Right atrium auricular region (tissue), 2 donors: Measurements from ENCODE around the gene CUBN. TPM values are rescaled to one million over a fixed set of nuclear protein-coding genes. Genes with fewer than 3 reads are reported as not detected.

Source experiments
- DNase-seq: peaks from one replicate; pipeline ENCODE4 v3.0.0-alpha.2; 2019; ENCODE audit warnings: low spot score
- H3K27ac ChIP-seq, 2 donors: fragments of 200-600 bp; sonication (generic); 1 replicate in 1 of 2; 2 replicates in 1 of 2; pipeline ENCODE4 v1.5.1; 2016 to 2019
- H3K27me3 ChIP-seq, 2 donors: fragments of 200-600 bp; sonication (generic); one replicate each; pipeline versions ENCODE4 v1.5.1 to v1.6.0; 2017 to 2019
- H3K36me3 ChIP-seq: fragments of 200-600 bp; sonication (generic); one replicate; pipeline ENCODE4 v1.5.1; 2016
- H3K4me1 ChIP-seq, 2 donors: fragments of 200-600 bp; sonication (generic); one replicate each; pipeline versions ENCODE4 v1.5.1 to v1.6.0; 2017 to 2019
- H3K4me3 ChIP-seq, 2 donors: fragments of 200-600 bp; sonication (generic); 1 replicate in 1 of 2; 2 replicates in 1 of 2; pipeline ENCODE4 v1.5.1; 2017 to 2019; ENCODE audit warnings: mild to moderate bottlenecking in 1 of 2, moderate library complexity in 1 of 2
- H3K9me3 ChIP-seq, 2 donors: fragments of 200-600 bp; sonication (generic); one replicate each; pipeline ENCODE4 v1.5.1; 2019
- total RNA-seq, 2 donors: library from RNA; depleted of rRNA; stranded (reverse); fragments of >200 nt; gene quantifications; one replicate each; pipeline ENCODE4 v1.1.0, GENCODE V29; 2016
- TF ChIP-seq, protein P1 (sequence below), 2 donors: fragments of 200-600 bp; sonication (generic); IDR thresholded peaks; one replicate each; pipeline ENCODE4 v1.5.1; 2019; ENCODE audit warnings: antibody characterized with exemption in 2 of 2

Gene CUBN
- total RNA-seq, 2 donors from 2014 or later: 0.15 to 0.94 TPM

DNA sequence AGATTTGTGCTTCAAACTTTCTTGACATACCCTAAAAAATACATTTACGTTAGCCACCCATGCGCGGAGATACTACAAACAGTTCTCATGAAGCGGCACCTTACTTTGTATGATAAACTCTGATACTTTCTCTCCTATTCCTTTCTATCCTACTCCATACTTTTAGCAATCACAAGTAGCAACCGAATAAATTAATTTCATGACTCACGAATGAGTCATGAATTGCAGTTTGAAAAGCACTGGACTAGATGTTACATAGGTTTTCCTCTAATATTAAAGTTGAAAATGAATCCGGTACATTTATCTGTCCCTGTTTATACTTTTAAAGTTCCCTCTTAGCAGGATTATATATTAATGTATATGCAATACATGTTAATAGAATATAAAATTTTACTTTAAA, 67.6 kb downstream of the CUBN start:
- H3K27ac ChIP-seq: peak overlapping the region in 1 of 2 donors; percentile 56
- no peaks in the 10 kb centered on the region for H3K36me3 ChIP-seq
- no peak for DNase-seq
- H3K27me3 ChIP-seq: no peaks in the 10 kb centered on the region
- peaks cover 0 to 5% of the 10 kb centered on the region in 2 donors for H3K4me1 ChIP-seq
- TF ChIP-seq, protein P1, sequence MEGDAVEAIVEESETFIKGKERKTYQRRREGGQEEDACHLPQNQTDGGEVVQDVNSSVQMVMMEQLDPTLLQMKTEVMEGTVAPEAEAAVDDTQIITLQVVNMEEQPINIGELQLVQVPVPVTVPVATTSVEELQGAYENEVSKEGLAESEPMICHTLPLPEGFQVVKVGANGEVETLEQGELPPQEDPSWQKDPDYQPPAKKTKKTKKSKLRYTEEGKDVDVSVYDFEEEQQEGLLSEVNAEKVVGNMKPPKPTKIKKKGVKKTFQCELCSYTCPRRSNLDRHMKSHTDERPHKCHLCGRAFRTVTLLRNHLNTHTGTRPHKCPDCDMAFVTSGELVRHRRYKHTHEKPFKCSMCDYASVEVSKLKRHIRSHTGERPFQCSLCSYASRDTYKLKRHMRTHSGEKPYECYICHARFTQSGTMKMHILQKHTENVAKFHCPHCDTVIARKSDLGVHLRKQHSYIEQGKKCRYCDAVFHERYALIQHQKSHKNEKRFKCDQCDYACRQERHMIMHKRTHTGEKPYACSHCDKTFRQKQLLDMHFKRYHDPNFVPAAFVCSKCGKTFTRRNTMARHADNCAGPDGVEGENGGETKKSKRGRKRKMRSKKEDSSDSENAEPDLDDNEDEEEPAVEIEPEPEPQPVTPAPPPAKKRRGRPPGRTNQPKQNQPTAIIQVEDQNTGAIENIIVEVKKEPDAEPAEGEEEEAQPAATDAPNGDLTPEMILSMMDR (IDR thresholded peaks at IDR 0.05): no peak
- no peak overlapping the region for H3K4me3 ChIP-seq
- H3K9me3 ChIP-seq: no peaks in the 10 kb centered on the region

DNA sequence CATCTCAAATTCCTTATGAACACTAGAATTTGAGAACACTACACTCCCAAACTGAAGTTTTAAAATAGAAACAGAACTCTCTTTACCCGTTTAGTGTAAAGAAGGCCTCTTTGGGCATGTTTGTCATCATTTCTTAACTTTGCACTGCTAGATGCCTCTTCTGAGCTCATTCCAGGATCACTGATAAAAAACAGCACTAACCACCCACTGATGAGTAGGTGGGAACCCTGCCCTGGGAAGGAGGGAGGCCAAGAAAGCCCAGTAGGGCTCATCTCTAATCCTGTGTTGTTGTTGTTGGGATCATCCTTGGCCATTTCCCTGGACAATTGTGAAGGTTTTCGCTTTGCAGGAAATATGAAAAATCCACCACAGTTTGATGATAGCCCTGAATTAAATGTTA, 68.2 kb downstream of the CUBN start:
- no peak overlapping the region for H3K4me3 ChIP-seq
- TF ChIP-seq, protein P1 (IDR thresholded peaks at IDR 0.05): no peak
- no peak for DNase-seq
- no peaks in the 10 kb centered on the region for H3K27me3 ChIP-seq
- H3K4me1 ChIP-seq: peaks cover 0 to 5% of the 10 kb centered on the region in 2 donors
- no peak overlapping the region for H3K27ac ChIP-seq
- no peaks in the 10 kb centered on the region for H3K9me3 ChIP-seq
- H3K36me3 ChIP-seq: no peaks in the 10 kb centered on the region

DNA sequence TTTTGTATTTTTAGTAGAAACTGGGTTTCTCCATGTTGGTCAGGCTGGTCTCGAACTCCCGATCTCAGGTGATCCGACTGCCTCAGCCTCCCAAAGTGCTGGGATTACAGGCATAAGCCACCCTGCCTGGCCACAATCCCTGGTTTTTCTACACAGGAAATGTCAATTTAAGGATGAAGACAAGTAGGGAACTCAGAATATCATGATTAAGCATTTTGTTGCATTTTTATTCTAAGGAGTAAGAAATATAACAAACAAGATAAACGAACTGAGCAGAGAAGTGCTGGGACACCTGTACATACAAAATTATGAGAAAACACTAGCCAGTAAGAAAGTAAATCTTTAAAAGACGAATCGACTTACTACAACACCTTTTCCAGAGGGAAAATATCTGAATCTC, 69.3 kb downstream of the CUBN start:
- no peak overlapping the region for H3K4me3 ChIP-seq
- TF ChIP-seq, protein P1 (IDR thresholded peaks at IDR 0.05): no peak
- no peaks in the 10 kb centered on the region for H3K9me3 ChIP-seq
- peaks cover 0 to 5% of the 10 kb centered on the region in 2 donors for H3K4me1 ChIP-seq
- H3K27ac ChIP-seq: no peak overlapping the region
- no peaks in the 10 kb centered on the region for H3K36me3 ChIP-seq
- no peaks in the 10 kb centered on the region for H3K27me3 ChIP-seq
- DNase-seq: no peak

DNA sequence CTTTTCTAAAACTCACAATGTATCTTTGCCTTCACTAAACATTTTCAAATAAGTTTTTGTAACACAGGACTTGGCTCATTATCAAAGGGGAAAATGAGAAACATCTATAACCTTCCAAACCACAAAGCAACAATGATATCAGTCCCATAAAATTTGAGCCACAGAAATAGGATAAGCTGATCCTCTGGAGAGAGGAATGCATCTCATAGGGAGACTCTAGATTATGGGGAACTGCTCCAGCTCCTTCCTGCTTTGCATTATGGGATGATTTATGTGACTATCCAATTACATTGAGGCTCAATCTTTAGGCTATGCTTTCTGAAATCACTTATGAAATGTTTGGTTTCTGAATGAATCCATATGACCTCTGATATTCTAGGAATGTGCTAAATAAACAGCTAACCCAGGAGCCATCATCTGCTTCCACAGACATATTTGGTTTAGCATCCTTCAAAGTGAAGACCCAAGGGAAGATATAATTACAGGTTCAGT, 70.4 kb downstream of the CUBN start:
- no peak overlapping the region for H3K27ac ChIP-seq
- TF ChIP-seq, protein P1 (IDR thresholded peaks at IDR 0.05): no peak
- no peaks in the 10 kb centered on the region for H3K9me3 ChIP-seq
- peaks cover 0 to 5% of the 10 kb centered on the region in 2 donors for H3K4me1 ChIP-seq
- no peak overlapping the region for H3K4me3 ChIP-seq
- no peaks in the 10 kb centered on the region for H3K36me3 ChIP-seq
- DNase-seq: no peak
- H3K27me3 ChIP-seq: no peaks in the 10 kb centered on the region

DNA sequence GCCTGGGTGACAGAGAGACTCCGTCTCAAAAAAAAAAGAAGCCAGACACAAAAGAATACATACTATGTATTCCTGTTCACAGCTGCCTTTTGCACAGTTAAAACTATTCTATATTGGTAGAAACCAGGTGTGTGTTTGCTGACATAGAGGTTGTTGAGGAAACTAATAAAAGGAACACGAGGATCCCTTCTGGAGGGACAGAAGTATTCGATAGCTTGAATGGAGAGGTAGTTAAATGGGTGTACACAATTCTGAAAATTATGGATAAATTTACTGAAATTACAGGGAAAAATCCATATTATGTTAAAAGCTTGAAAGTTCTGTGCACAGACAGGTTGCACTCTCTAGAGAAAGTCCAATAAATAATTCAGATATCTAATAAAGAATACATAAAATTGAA, 71.5 kb downstream of the CUBN start:
- Histone ChIP-seq H3K27me3 (no peaks in the 10 kb centered on the region), H3K9me3 (no peaks in the 10 kb centered on the region), H3K4me1 (peaks cover 0 to 4% of the 10 kb centered on the region in 2 donors), H3K36me3 (no peaks in the 10 kb centered on the region), H3K27ac (no peak overlapping the region), H3K4me3 (no peak overlapping the region)
- TF ChIP-seq, protein P1 (IDR thresholded peaks at IDR 0.05): no peak
- no peak for DNase-seq

- Histone ChIP-seq H3K4me1 (no peaks in the 10 kb centered on the region), H3K36me3 (no peaks in the 10 kb centered on the region), H3K27me3 (no peaks in the 10 kb centered on the region), H3K27ac (no peak overlapping the region), H3K4me3 (no peak overlapping the region), H3K9me3 (peaks cover 0 to under 1% of the 10 kb centered on the region in 2 donors)
- TF ChIP-seq, protein P1 (IDR thresholded peaks at IDR 0.05): no peak
- DNase-seq: no peak
Observed at GRCh38 chr10:17056781-17057428, 72.7 kb downstream of the CUBN start.
